Suprapubic skin (tissue), 4 donors: Measurements from ENCODE around the gene KMT2B. TPM values are rescaled to one million over a fixed set of nuclear protein-coding genes. Genes with fewer than 3 reads are reported as not detected.

Experiments used
- DNase-seq, 2 donors: peaks; one replicate each; pipeline ENCODE4 v3.0.0-alpha.2; 2019; ENCODE audit warnings: low spot score in 2 of 2
- H3K27ac ChIP-seq: fragments of 200-600 bp; sonication (generic); one replicate; pipeline ENCODE4 v1.5.1; 2019
- H3K27me3 ChIP-seq: fragments of 200-600 bp; sonication (generic); one replicate; pipeline ENCODE4 v1.5.1; 2019
- H3K36me3 ChIP-seq: fragments of 200-600 bp; sonication (generic); one replicate; pipeline ENCODE4 v1.5.1; 2019
- H3K4me1 ChIP-seq: fragments of 200-600 bp; sonication (generic); one replicate; pipeline ENCODE4 v1.5.1; 2019
- H3K4me3 ChIP-seq: fragments of 200-600 bp; sonication (generic); one replicate; pipeline ENCODE4 v1.5.1; 2019; ENCODE audit warnings: mild to moderate bottlenecking
- H3K9me3 ChIP-seq: fragments of 200-600 bp; sonication (generic); one replicate; pipeline ENCODE4 v1.5.1; 2019
- CTCF ChIP-seq, 2 donors: fragments of 200-600 bp in 1 of 2; fragments of 450-650 bp in 1 of 2; sonication (generic) in 1 of 2; IDR thresholded peaks; one replicate each; pipeline ENCODE4 v1.5.1; 2016 to 2019; ENCODE audit warnings: antibody characterized with exemption in 2 of 2, mild to moderate bottlenecking in 1 of 2, moderate library complexity in 1 of 2
- EP300 ChIP-seq: sonication (generic); formaldehyde crosslinking; IDR thresholded peaks from one replicate; pipeline ENCODE4 v1.6.1; 2017; ENCODE audit warnings: antibody characterized with exemption
- POLR2A ChIP-seq, 2 donors: fragments of 450-650 bp; IDR thresholded peaks; one replicate each; pipeline ENCODE4 v1.6.1; 2017; ENCODE audit warnings: antibody characterized with exemption in 2 of 2, mild to moderate bottlenecking in 2 of 2, moderate library complexity in 2 of 2
- POLR2AphosphoS5 ChIP-seq, 3 donors: sonication (generic); formaldehyde crosslinking; IDR thresholded peaks; one replicate each; pipeline ENCODE4 v1.6.1; 2017; ENCODE audit warnings: antibody characterized with exemption in 3 of 3
- WGBS: methylation state at CpG from one replicate; pipeline ENCODE4 v1.1.5; 2018; 5-methylcytosine and 5-hydroxymethylcytosine counted together
- total RNA-seq, 4 donors: library from RNA; depleted of rRNA; stranded (reverse); fragments of >200 nt; gene quantifications; one replicate each; pipeline ENCODE4 v1.1.0, GENCODE V29; 2016

Gene KMT2B
- total RNA-seq, 4 donors from 2014 or later: 31.2 to 66.8 (median 45.2) TPM

DNA sequence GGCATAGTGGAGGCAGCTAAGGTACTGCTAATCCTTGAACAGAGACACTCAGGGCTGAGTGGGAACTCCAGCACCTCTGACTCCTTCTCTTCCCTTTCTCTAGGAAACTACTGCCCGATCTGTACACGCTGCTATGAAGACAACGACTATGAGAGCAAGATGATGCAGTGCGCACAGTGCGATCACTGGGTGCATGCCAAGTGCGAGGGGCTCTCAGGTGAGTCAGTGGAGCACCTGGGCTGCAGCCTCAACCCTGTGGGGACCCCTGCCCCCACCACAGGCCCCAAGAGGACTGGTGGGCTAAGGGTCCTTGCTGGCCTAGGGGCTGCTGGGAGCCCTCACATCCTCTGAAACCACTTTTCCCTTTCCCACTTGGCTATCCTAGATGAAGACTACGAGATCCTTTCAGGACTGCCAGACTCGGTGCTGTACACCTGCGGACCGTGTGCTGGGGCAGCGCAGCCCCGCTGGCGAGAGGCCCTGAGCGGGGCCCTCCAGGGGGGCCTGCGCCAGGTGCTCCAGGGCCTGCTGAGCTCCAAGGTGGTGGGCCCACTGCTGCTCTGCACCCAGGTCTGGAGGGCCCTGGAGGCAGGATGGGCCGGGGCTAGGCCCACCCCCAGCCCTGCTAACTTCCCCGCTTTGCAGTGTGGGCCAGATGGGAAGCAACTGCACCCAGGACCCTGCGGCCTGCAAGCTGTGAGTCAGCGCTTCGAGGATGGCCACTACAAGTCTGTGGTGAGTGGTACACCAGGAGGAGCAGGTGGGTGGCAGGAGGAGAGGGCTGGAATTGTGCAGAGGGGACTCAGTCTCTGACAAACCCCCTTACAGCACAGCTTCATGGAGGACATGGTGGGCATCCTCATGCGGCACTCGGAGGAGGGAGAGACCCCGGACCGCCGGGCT lies 9.5 kb downstream of the KMT2B start:
- Histone ChIP-seq H3K9me3 (no peaks in the 10 kb centered on the region), H3K4me3 (no peak overlapping the region), H3K36me3 (peaks cover 100% of the 10 kb centered on the region), H3K27ac (no peak overlapping the region), H3K4me1 (peaks cover 13% of the 10 kb centered on the region), H3K27me3 (no peaks in the 10 kb centered on the region)
- WGBS: 95% methylated on average over 10 of the region's 25 CpGs
- TF ChIP-seq POLR2AphosphoS5 (IDR thresholded peaks at IDR 0.05): no peak
- no peak for TF ChIP-seq EP300
- no peak for TF ChIP-seq CTCF (IDR thresholded peaks at IDR 0.05)
- no peak for TF ChIP-seq POLR2A (IDR thresholded peaks at IDR 0.05)
- DNase-seq: no peak

DNA sequence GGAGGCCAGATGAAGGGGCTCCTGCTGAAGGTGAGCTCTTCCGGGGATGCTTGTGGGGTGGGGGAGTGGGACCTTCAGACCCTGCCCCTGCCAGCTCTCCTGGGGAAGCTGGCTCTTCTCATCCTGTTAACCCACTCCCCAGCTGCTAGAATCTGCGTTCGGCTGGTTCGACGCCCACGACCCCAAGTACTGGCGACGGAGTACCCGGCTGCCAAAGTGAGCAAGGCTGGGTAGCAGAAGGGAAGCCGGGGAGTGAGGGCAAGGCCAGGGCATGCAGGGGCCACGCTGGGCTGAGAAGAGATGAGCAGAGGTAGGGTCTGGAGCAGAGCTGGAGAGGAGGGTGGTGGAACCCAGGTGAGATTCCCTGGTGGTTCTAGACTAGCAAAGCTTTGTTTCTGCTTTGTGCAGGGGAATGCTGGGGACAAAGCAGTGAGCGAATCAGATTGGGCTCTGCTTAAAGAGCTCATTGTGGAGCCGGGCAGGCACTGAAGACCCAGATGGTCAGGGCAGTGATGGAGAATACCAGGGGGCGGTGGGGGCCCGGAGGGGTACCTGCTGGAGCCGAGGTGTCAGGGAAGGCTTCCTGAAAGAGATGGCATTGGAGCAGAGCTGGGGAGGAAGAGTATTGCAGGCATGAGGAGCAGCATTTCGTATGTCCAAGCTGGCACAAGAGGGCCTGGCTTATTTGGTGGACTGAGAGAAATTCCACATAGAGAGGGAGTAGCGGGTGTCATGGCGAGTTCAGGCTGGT lies 10.3 kb downstream of the KMT2B start:
- H3K36me3 ChIP-seq: peaks cover 99% of the 10 kb centered on the region
- TF ChIP-seq EP300: no peak
- TF ChIP-seq CTCF (IDR thresholded peaks at IDR 0.05): no peak
- TF ChIP-seq POLR2A (IDR thresholded peaks at IDR 0.05): no peak
- TF ChIP-seq POLR2AphosphoS5 (IDR thresholded peaks at IDR 0.05): no peak
- WGBS: 95% methylated on average over 18 of the region's 19 CpGs

GRCh38 chr19:35729021-35729420 lies 11.2 kb downstream of the KMT2B start:
- Histone ChIP-seq H3K27me3 (no peaks in the 10 kb centered on the region), H3K4me1 (peaks cover 15% of the 10 kb centered on the region), H3K4me3 (no peak overlapping the region), H3K27ac (no peak overlapping the region), H3K9me3 (no peaks in the 10 kb centered on the region), H3K36me3 (peaks cover 99% of the 10 kb centered on the region)
- WGBS: 95% methylated on average over 6 of the region's 18 CpGs
- no peak for DNase-seq
- TF ChIP-seq POLR2AphosphoS5 (IDR thresholded peaks at IDR 0.05): no peak
- no peak for TF ChIP-seq POLR2A (IDR thresholded peaks at IDR 0.05)
- no peak for TF ChIP-seq CTCF (IDR thresholded peaks at IDR 0.05)
- no peak for TF ChIP-seq EP300

More for the DNA sequence above, 10.3 kb downstream of the KMT2B start:
- Histone ChIP-seq H3K27ac (no peak overlapping the region), H3K4me1 (peaks cover 15% of the 10 kb centered on the region), H3K9me3 (no peaks in the 10 kb centered on the region), H3K4me3 (no peak overlapping the region), H3K27me3 (no peaks in the 10 kb centered on the region)
- DNase-seq: no peak

DNA sequence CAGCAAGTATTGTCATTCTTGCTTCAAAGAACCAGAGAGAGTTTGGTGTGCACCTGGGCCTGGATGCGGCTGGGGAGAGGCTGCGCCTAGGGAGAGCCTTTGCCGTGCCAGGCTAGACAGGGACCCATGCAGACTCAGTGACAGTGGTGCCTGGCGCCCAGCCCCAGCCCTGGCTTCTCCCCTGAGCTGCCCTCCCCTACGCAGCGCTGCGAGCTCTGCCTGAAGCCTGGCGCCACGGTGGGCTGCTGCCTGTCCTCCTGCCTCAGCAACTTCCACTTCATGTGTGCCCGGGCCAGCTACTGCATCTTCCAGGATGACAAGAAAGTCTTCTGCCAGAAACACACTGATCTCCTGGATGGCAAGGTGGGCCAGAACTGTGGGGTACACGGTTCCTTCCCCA lies 12.0 kb downstream of the KMT2B start:
- TF ChIP-seq EP300 (no peak), POLR2A (IDR thresholded peaks at IDR 0.05) (no peak), POLR2AphosphoS5 (IDR thresholded peaks at IDR 0.05) (no peak), CTCF (IDR thresholded peaks at IDR 0.05) (no peak)
- H3K9me3 ChIP-seq: no peaks in the 10 kb centered on the region
- H3K4me3 ChIP-seq: no peak overlapping the region
- H3K27ac ChIP-seq: no peak overlapping the region
- no peak for DNase-seq
- WGBS: 86% methylated on average over 11 of the region's 11 CpGs
- H3K36me3 ChIP-seq: peaks cover 99% of the 10 kb centered on the region
- no peaks in the 10 kb centered on the region for H3K27me3 ChIP-seq
- H3K4me1 ChIP-seq: peaks cover 15% of the 10 kb centered on the region

- Histone ChIP-seq H3K27me3 (no peaks in the 10 kb centered on the region), H3K4me1 (peaks cover 15% of the 10 kb centered on the region), H3K4me3 (no peak overlapping the region), H3K27ac (no peak overlapping the region), H3K36me3 (peaks cover 99% of the 10 kb centered on the region), H3K9me3 (no peaks in the 10 kb centered on the region)
- 91% methylated on average over 18 of the region's 18 CpGs for WGBS
- TF ChIP-seq EP300: no peak
- no peak for TF ChIP-seq CTCF (IDR thresholded peaks at IDR 0.05)
- no peak for TF ChIP-seq POLR2AphosphoS5 (IDR thresholded peaks at IDR 0.05)
- TF ChIP-seq POLR2A (IDR thresholded peaks at IDR 0.05): no peak
- DNase-seq: no peak
These were observed 12.5 kb downstream of the KMT2B start for GRCh38 chr19:35730326-35730725.
